ENCODE results near the gene CFAP210.

DNA sequence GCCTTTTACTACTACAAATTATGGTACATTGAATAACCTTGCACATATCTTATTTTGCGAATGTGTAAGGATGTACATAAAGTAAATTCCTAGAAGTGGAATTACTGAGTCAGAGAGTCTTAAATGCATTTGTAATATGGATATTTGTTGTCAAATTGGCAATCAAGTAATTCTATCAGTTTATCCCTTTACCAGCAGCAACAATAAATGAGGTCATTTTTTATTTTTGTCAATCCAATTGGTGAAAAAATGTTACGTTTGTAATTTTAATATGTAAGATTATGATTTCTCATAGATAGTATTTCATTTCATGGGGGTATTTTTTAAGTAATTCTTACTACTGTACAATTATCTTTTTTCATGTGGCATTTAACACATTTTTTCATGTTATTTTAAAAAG, 95.2 kb downstream of the CFAP210 start:
- TF ChIP-seq, protein P1, sequence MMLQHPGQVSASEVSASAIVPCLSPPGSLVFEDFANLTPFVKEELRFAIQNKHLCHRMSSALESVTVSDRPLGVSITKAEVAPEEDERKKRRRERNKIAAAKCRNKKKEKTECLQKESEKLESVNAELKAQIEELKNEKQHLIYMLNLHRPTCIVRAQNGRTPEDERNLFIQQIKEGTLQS (IDR thresholded peaks at IDR 0.05), result no peak
- TF ChIP-seq SIN3A (IDR thresholded peaks at IDR 0.05; ENCODE audit: low read depth), result no peak
- no peak for TF ChIP-seq POLR2A (IDR thresholded peaks at IDR 0.05; ENCODE audit: borderline replicate concordance, extremely low read depth, insufficient read depth, insufficient read length)
- TF ChIP-seq, protein P2, sequence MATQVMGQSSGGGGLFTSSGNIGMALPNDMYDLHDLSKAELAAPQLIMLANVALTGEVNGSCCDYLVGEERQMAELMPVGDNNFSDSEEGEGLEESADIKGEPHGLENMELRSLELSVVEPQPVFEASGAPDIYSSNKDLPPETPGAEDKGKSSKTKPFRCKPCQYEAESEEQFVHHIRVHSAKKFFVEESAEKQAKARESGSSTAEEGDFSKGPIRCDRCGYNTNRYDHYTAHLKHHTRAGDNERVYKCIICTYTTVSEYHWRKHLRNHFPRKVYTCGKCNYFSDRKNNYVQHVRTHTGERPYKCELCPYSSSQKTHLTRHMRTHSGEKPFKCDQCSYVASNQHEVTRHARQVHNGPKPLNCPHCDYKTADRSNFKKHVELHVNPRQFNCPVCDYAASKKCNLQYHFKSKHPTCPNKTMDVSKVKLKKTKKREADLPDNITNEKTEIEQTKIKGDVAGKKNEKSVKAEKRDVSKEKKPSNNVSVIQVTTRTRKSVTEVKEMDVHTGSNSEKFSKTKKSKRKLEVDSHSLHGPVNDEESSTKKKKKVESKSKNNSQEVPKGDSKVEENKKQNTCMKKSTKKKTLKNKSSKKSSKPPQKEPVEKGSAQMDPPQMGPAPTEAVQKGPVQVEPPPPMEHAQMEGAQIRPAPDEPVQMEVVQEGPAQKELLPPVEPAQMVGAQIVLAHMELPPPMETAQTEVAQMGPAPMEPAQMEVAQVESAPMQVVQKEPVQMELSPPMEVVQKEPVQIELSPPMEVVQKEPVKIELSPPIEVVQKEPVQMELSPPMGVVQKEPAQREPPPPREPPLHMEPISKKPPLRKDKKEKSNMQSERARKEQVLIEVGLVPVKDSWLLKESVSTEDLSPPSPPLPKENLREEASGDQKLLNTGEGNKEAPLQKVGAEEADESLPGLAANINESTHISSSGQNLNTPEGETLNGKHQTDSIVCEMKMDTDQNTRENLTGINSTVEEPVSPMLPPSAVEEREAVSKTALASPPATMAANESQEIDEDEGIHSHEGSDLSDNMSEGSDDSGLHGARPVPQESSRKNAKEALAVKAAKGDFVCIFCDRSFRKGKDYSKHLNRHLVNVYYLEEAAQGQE (IDR thresholded peaks at IDR 0.05; ENCODE audit: low read depth), result no peak
- TF ChIP-seq, protein P3, sequence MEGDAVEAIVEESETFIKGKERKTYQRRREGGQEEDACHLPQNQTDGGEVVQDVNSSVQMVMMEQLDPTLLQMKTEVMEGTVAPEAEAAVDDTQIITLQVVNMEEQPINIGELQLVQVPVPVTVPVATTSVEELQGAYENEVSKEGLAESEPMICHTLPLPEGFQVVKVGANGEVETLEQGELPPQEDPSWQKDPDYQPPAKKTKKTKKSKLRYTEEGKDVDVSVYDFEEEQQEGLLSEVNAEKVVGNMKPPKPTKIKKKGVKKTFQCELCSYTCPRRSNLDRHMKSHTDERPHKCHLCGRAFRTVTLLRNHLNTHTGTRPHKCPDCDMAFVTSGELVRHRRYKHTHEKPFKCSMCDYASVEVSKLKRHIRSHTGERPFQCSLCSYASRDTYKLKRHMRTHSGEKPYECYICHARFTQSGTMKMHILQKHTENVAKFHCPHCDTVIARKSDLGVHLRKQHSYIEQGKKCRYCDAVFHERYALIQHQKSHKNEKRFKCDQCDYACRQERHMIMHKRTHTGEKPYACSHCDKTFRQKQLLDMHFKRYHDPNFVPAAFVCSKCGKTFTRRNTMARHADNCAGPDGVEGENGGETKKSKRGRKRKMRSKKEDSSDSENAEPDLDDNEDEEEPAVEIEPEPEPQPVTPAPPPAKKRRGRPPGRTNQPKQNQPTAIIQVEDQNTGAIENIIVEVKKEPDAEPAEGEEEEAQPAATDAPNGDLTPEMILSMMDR (IDR thresholded peaks at IDR 0.05 in 2 of 3, conservative IDR thresholded peaks at IDR 0.05 in 1 of 3; ENCODE audit: borderline replicate concordance in 1 of 3, insufficient read depth in 1 of 3, low read depth in 2 of 3, low read length in 2 of 3), result no peak
- no peak for TF ChIP-seq SP1 (IDR thresholded peaks at IDR 0.05; ENCODE audit: low read depth)
- no peak for TF ChIP-seq EZH2 (IDR thresholded peaks at IDR 0.05)
- TF ChIP-seq, protein P4, sequence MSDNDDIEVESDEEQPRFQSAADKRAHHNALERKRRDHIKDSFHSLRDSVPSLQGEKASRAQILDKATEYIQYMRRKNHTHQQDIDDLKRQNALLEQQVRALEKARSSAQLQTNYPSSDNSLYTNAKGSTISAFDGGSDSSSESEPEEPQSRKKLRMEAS (IDR thresholded peaks at IDR 0.05), result no peak
- no peak for TF ChIP-seq ZFX (IDR thresholded peaks at IDR 0.05)
- TF ChIP-seq POLR2AphosphoS5 (IDR thresholded peaks at IDR 0.05; ENCODE audit: low read depth, low read length), result no peak
- TF ChIP-seq RAD21 (IDR thresholded peaks at IDR 0.05; ENCODE audit: low read depth), result no peak

Data from HCT116 (cell line).